OCI-LY1 (cell line): Measurements from ENCODE around the gene ATXN7L1.

Experiments used
- CTCF ChIP-seq: fragments of 200-600 bp; sonication (generic), shearing (Covaris generic); IDR thresholded peaks from 2 replicates; pipeline ENCODE4 v1.5.1; 2017; ENCODE audit warnings: mild to moderate bottlenecking, antibody characterized with exemption, low read length, moderate library complexity, mixed read lengths
- EZH2 ChIP-seq: fragments of 200-600 bp; sonication (generic), shearing (Covaris generic); IDR thresholded peaks from 2 replicates; pipeline ENCODE4 v1.8.0; 2017; ENCODE audit warnings: borderline replicate concordance, mixed run types, mild to moderate bottlenecking, antibody characterized with exemption, low read length, moderate library complexity, mixed read lengths

GRCh38 chr7:105816954-105817615 is 59.3 kb downstream of the ATXN7L1 start:
- no peak for TF ChIP-seq CTCF
- TF ChIP-seq EZH2 = no peak
